ENCODE data around the gene SEC24C. TPM values are rescaled to one million over a fixed set of nuclear protein-coding genes. Genes with fewer than 3 reads are reported as not detected.

SEC24C gene
- total RNA-seq, 1 donor from 2014 or later: 99.0 TPM

DNA sequence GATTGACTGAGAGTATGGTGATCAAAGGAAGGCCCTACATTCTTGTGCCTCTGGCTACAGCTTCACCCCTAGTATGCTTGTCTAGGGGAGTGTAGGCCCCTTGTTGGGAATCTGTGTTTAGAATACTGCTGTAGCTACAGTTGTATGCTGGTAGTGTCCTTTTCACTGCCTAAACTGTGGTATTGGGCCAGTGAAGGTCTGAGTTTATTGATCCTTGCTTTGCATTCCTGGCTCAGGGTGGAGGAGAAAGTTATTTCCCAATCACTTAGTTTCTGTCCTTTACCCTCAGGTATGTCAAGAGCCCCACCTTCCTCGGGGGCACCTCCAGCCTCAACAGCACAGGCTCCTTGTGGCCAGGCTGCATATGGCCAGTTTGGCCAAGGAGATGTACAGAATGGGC, 6.6 kb downstream of the SEC24C start:
- H3K4me3 Mint-ChIP-seq (ENCODE audit: unreplicated experiment): no peak overlapping the region
- no peaks in the 10 kb centered on the region for H3K9me3 Mint-ChIP-seq (ENCODE audit: unreplicated experiment)
- Histone ChIP-seq H3K9me3 (ENCODE audit: insufficient read depth, low read depth, low read length) (no peaks in the 10 kb centered on the region), H3K4me2 (ENCODE audit: low read length) (no peak overlapping the region), H3K4me3 (ENCODE audit: insufficient read depth, low read depth, low read length) (no peak overlapping the region), H3K27me3 (ENCODE audit: insufficient read depth, low read length) (no peaks in the 10 kb centered on the region), H3K4me1 (ENCODE audit: insufficient read depth, low read length) (no peaks in the 10 kb centered on the region), H4K20me1 (ENCODE audit: insufficient read depth, low read length) (peaks cover 40% of the 10 kb centered on the region), H3K79me2 (ENCODE audit: insufficient read depth, low read length) (peaks cover 62% of the 10 kb centered on the region), H2AFZ (ENCODE audit: low read depth, low read length) (no peak overlapping the region), H3K27ac (ENCODE audit: low read depth, low read length) (no peak overlapping the region), H3K9ac (ENCODE audit: low read length) (no peak overlapping the region), H3K36me3 (ENCODE audit: insufficient read depth, low read length) (peaks cover 51% of the 10 kb centered on the region)
- no peak for TF ChIP-seq EZH2 (IDR thresholded peaks at IDR 0.05; ENCODE audit: insufficient read depth, low read length)
- TF ChIP-seq, protein P1, sequence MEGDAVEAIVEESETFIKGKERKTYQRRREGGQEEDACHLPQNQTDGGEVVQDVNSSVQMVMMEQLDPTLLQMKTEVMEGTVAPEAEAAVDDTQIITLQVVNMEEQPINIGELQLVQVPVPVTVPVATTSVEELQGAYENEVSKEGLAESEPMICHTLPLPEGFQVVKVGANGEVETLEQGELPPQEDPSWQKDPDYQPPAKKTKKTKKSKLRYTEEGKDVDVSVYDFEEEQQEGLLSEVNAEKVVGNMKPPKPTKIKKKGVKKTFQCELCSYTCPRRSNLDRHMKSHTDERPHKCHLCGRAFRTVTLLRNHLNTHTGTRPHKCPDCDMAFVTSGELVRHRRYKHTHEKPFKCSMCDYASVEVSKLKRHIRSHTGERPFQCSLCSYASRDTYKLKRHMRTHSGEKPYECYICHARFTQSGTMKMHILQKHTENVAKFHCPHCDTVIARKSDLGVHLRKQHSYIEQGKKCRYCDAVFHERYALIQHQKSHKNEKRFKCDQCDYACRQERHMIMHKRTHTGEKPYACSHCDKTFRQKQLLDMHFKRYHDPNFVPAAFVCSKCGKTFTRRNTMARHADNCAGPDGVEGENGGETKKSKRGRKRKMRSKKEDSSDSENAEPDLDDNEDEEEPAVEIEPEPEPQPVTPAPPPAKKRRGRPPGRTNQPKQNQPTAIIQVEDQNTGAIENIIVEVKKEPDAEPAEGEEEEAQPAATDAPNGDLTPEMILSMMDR (IDR thresholded peaks at IDR 0.05; ENCODE audit: insufficient read depth, low read depth, low read length): no peak
- H3K27ac Mint-ChIP-seq (ENCODE audit: unreplicated experiment): no peak overlapping the region
- peaks cover 22% of the 10 kb centered on the region for H3K4me1 Mint-ChIP-seq (ENCODE audit: low read depth, unreplicated experiment)
- no peaks in the 10 kb centered on the region for H3K27me3 Mint-ChIP-seq (ENCODE audit: low read depth, unreplicated experiment)
- DNase-seq (ENCODE audit: low read depth) (no peak), FAIRE-seq (no peak)
- H3K36me3 Mint-ChIP-seq (ENCODE audit: low read depth, unreplicated experiment): peaks cover 31% of the 10 kb centered on the region

DNA sequence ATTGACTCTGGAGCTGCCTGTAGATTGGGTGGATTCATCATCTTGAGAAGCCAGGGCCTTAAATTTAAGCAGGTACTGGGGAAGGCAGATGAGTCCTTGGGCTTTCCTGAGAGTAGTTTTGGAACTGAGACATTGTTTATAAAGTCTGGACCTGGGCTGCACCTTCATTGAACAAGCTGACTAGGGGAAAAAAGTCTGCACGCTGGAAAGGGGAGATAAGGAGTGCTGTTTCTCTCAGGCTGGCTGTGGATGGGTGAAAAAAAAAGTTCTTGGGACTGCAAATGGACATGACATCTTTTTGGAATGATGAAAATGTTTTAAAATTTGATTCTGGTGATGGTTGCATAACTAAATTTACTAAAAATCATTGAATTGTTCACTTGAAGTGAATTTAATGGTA, 12.0 kb downstream of the SEC24C start:
- H3K79me2 ChIP-seq (ENCODE audit: insufficient read depth, low read length): peaks cover 62% of the 10 kb centered on the region

More for the DNA sequence above, 12.0 kb downstream of the SEC24C start:
- DNase-seq (ENCODE audit: low read depth) (no peak), FAIRE-seq (no peak)
- Mint-ChIP-seq H3K4me3 (ENCODE audit: unreplicated experiment) (no peak overlapping the region), H3K27ac (ENCODE audit: unreplicated experiment) (no peak overlapping the region), H3K27me3 (ENCODE audit: low read depth, unreplicated experiment) (no peaks in the 10 kb centered on the region), H3K4me1 (ENCODE audit: low read depth, unreplicated experiment) (peaks cover 20% of the 10 kb centered on the region), H3K36me3 (ENCODE audit: low read depth, unreplicated experiment) (peaks cover 31% of the 10 kb centered on the region), H3K9me3 (ENCODE audit: unreplicated experiment) (no peaks in the 10 kb centered on the region)
- H3K4me3 ChIP-seq (ENCODE audit: insufficient read depth, low read depth, low read length): no peak overlapping the region
- no peaks in the 10 kb centered on the region for H3K4me1 ChIP-seq (ENCODE audit: insufficient read depth, low read length)
- no peak for TF ChIP-seq EZH2 (IDR thresholded peaks at IDR 0.05; ENCODE audit: insufficient read depth, low read length)
- TF ChIP-seq, protein P1 (IDR thresholded peaks at IDR 0.05; ENCODE audit: insufficient read depth, low read depth, low read length): no peak
- H3K4me2 ChIP-seq (ENCODE audit: low read length): no peak overlapping the region
- no peak overlapping the region for H3K9ac ChIP-seq (ENCODE audit: low read length)
- no peak overlapping the region for H2AFZ ChIP-seq (ENCODE audit: low read depth, low read length)
- peaks cover 60% of the 10 kb centered on the region for H4K20me1 ChIP-seq (ENCODE audit: insufficient read depth, low read length)
- no peaks in the 10 kb centered on the region for H3K27me3 ChIP-seq (ENCODE audit: insufficient read depth, low read length)
- peaks cover 46% of the 10 kb centered on the region for H3K36me3 ChIP-seq (ENCODE audit: insufficient read depth, low read length)
- H3K9me3 ChIP-seq (ENCODE audit: insufficient read depth, low read depth, low read length): no peaks in the 10 kb centered on the region
- no peak overlapping the region for H3K27ac ChIP-seq (ENCODE audit: low read depth, low read length)

All from astrocyte (in vitro differentiated cells and primary cell).